Stimulated activated CD4-positive, alpha-beta T cell treated with anti-CD3 and anti-CD28 coated beads, Interleukin-15, amount 100 ng/mL, for 1 hour (primary cell): ENCODE data around the gene ULK3.

Experiments used
- DNase-seq, 2 donors: peaks; one replicate each; pipeline ENCODE4 v3.0.0-alpha.2; 2020; ENCODE audit warnings: low read depth in 1 of 2, low spot score in 1 of 2

Gene ULK3

GRCh38 chr15:74841891-74842373 lies 1.0 kb downstream of the ULK3 start:
- DNase-seq = no peak

- DNase-seq = no peak
These were observed 1.8 kb downstream of the ULK3 start for GRCh38 chr15:74840851-74841775.

- DNase-seq = no peak
These were observed 3.2 kb downstream of the ULK3 start for GRCh38 chr15:74839526-74840395.

GRCh38 chr15:74838746-74839525 lies 4.0 kb downstream of the ULK3 start:
- DNase-seq = no peak

- DNase-seq = no peak
These were observed 4.8 kb downstream of the ULK3 start for GRCh38 chr15:74838137-74838516.

GRCh38 chr15:74837482-74838136 lies 5.3 kb downstream of the ULK3 start:
- DNase-seq = no peak

GRCh38 chr15:74836846-74837245 lies 6.1 kb downstream of the ULK3 start:
- DNase-seq = no peak

GRCh38 chr15:74835312-74835823 lies 7.6 kb downstream of the ULK3 start:
- DNase-seq = peak in 1 of 2 donors; percentile 41

GRCh38 chr15:74833376-74834107 lies 9.4 kb downstream of the ULK3 start:
- no peak for DNase-seq

- DNase-seq = no peak
These were observed 10.1 kb downstream of the ULK3 start for GRCh38 chr15:74832826-74833225.

GRCh38 chr15:74831813-74832495 lies 11.0 kb downstream of the ULK3 start:
- DNase-seq = no peak

GRCh38 chr15:74830868-74831267 lies 12.1 kb downstream of the ULK3 start:
- DNase-seq = no peak

- no peak for DNase-seq
These were observed 13.0 kb downstream of the ULK3 start for GRCh38 chr15:74829991-74830390.

GRCh38 chr15:74829486-74829885 lies 13.5 kb downstream of the ULK3 start:
- no peak for DNase-seq

- no peak for DNase-seq
These were observed 14.1 kb downstream of the ULK3 start for GRCh38 chr15:74828835-74829234.

GRCh38 chr15:74827614-74828013 lies 15.3 kb downstream of the ULK3 start:
- DNase-seq = no peak

GRCh38 chr15:74826921-74827320 lies 16.0 kb downstream of the ULK3 start:
- DNase-seq = no peak

GRCh38 chr15:74826364-74826819 lies 16.6 kb downstream of the ULK3 start, which contains the start of gene CPLX3:
Gene CPLX3 (plus strand): TSS chr15:74826627. CDS start chr15:74826704, 77 bp downstream.
- peak in 1 of 2 donors; percentile 41 for DNase-seq

- DNase-seq = no peak
These were observed 17.1 kb downstream of the ULK3 start for GRCh38 chr15:74825866-74826265.
